HG03175 (cell line): ENCODE measurements around the gene MAP2K4.
"Not testable (repeated sequence)": the region's sequence is repeated elsewhere in the genome, so short reads cannot be mapped to it uniquely, and the experiment has no call there.

Source experiments
- ATAC-seq: cut with Tn5 transposase; IDR thresholded peaks from one replicate; pipeline ENCODE4 v1.9.1; 2021; ENCODE audit warnings: mild to moderate bottlenecking, moderate library complexity; ENCODE audit not compliant: unreplicated experiment

Gene MAP2K4

GRCh38 chr17:12020642-12021622 is at the start of gene MAP2K4:
Gene MAP2K4 (plus strand): TSS chr17:12020877. CDS start chr17:12020887, 10 bp downstream.
- ATAC-seq, result peak; percentile 93

GRCh38 chr17:11972741-11973140 is 47.9 kb upstream of the MAP2K4 start:
- not testable (repeated sequence) for ATAC-seq

GRCh38 chr17:11979795-11980194 is 40.9 kb upstream of the MAP2K4 start:
- ATAC-seq, result no peak

GRCh38 chr17:11980813-11981212 is 39.9 kb upstream of the MAP2K4 start:
- no peak for ATAC-seq

GRCh38 chr17:11981862-11982261 is 38.8 kb upstream of the MAP2K4 start:
- no peak for ATAC-seq

GRCh38 chr17:11986179-11986941 is 34.3 kb upstream of the MAP2K4 start:
- no peak for ATAC-seq

GRCh38 chr17:11986942-11987329 is 33.7 kb upstream of the MAP2K4 start:
- ATAC-seq, result no peak

GRCh38 chr17:11990363-11990983 is 30.2 kb upstream of the MAP2K4 start:
- no peak for ATAC-seq

GRCh38 chr17:11991461-11991860 is 29.2 kb upstream of the MAP2K4 start:
- no peak for ATAC-seq

- ATAC-seq, result peak; percentile 45
Measured at GRCh38 chr17:11996722-11997146, 23.9 kb upstream of the MAP2K4 start.

GRCh38 chr17:11997147-11997971 is 23.3 kb upstream of the MAP2K4 start, which contains the start of gene ZNF18:
Gene ZNF18 (minus strand): TSS chr17:11997475. CDS start chr17:11992829, 4,646 bp downstream.
- peak; percentile 94 for ATAC-seq

- ATAC-seq, result no peak
Measured at GRCh38 chr17:11997972-11998233, 22.8 kb upstream of the MAP2K4 start.

GRCh38 chr17:11999696-12000095 is 21.0 kb upstream of the MAP2K4 start:
- ATAC-seq, result no peak

GRCh38 chr17:12007466-12007865 is 13.2 kb upstream of the MAP2K4 start:
- ATAC-seq, result no peak

GRCh38 chr17:12021623-12022140 is 1.0 kb downstream of the MAP2K4 start:
- ATAC-seq, result no peak

- no peak for ATAC-seq
Measured at GRCh38 chr17:12022310-12022709, 1.6 kb downstream of the MAP2K4 start.

- no peak for ATAC-seq
Measured at GRCh38 chr17:12024327-12024726, 3.6 kb downstream of the MAP2K4 start.

- no peak for ATAC-seq
Measured at GRCh38 chr17:12027658-12028057, 7.0 kb downstream of the MAP2K4 start.

- no peak for ATAC-seq
Measured at GRCh38 chr17:12028611-12029010, 7.9 kb downstream of the MAP2K4 start.

GRCh38 chr17:12034538-12034937 is 13.9 kb downstream of the MAP2K4 start:
- ATAC-seq, result no peak
